A204.1 (cell line): ENCODE results near the gene ASPN.

Experiments
- FAIRE-seq: peaks from 2 replicates; lab custom pipeline; 2012; peaks lifted over from hg19 to GRCh38; lab: Jason Lieb, UNC

The ASPN gene

GRCh38 chr9:92504881-92505280 lies 22.6 kb upstream of the ASPN start:
- FAIRE-seq: no peak

DNA sequence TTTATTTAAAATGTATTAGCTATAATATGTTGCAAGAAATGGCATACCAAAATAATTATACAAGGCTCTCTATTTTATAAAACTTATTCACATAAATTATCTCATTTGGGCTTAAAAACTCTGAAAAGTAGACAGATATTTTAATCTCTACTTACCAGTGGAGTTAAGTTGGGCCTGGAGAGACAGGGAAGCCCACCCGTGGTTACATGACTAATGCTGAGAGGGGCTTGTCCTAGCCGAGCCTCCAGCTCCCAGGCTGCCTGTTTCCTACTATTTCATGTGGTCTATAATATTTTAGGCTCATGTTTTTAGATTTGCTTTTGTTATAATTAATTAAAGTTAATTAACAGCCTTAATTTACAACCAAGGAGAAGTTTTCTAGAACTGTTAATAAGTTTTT lies 20.9 kb upstream of the ASPN start:
- FAIRE-seq: no peak

DNA sequence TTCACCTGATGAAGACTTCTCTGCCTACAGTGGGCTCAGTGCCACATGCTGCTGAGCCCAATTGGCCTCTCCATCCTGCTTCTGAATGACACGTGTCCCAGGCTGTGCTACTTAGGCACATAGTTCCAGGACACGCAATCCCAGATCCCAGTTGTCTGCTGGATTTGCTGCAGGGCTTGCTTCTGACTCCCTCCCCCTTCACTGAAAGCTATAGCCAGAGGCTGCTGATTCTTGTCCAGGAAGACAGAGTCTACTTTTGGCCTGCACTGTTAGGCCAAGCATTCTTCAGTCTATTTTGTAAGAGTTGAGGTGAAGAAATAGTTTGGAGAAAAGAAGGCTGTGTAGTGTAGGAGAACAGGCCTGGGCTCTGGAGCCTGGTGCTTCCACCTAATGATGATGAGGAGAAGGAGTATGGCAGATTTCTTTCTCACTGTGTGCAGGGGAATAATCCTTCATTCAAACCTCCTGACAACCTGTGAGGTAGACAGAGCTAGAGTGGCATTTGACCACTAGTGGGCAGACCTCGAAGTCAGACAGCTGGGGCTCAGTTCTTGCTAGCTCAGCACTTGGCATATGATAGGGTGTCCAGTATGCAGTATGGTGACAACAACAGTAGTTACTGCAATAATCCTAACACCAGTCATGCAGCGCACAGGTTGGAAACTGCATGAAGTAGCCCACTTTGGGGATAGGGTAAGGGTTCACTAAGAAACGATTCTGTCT lies 19.5 kb upstream of the ASPN start:
- FAIRE-seq: no peak

DNA sequence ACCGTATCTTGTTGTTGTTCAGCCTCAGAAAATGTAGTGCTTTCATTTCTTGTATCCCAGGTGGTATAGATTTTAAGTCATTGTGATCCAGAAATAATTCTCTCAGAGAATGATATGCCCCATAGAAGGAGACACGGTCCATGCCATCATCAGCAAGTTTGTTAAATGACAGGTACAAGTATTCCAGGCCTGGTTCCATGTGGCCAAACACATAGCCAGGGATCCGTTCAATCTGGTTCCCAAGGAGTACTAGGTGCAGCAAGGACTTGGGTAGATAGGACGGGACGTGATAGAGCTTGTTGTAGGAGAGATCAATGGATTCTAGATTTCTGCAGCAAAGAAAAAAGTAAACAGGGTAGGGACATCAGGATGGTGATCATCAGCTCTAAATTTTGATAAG lies 18.4 kb upstream of the ASPN start:
- FAIRE-seq: no peak

DNA sequence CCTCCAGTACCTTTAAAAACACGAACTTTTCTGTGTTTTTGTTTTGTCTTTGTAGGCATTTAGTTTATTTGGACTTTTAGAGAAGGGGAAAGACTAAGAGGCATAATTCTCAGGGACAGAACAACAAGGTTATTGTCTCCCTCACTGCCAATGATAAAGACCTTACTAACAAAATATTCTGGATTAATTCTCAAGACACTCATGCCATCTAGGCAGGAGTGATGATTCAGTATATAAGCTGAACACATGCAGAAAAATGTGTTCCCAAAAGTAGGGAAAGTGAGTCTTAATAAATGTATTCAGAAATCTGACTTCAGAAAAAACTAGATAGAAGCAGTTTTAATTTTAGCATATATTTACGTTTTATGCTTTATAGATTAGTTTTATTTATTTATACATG lies 17.4 kb upstream of the ASPN start:
- FAIRE-seq: no peak

DNA sequence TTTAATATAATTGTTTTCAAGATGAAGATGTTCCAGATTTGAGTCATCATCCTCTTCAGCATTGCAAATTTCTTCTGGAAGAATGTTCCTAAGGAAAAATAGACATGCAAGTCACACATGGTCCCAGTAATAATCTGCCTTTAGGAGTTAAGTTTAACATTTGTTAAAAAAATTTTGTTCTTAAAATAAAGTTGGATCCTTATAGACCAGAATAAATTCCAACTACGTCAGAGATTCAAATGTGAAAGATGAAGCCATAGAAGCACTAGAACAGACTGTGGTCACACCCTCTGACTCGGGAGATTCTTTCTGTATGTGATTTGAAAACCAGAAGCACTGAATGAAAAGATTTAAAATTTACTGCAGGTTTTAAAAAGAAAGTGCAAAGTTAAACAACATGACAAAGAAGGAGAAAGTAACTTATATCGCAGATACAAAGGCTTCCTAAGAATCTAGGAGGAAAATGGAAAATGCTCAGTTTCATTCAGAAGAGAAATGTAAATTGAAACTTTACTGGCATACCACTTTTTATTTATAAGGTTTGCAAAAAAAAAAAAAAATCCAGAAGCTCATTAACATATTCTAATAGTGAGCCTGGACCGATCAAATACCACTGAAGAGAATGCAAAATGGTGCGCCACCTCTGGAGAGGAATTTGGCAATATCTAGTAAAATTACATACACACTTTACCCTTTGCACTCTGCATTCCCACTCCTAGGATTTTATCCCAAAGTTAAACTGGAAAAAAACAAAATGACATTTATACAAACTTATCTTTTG lies 14.3 kb upstream of the ASPN start:
- FAIRE-seq: no peak

GRCh38 chr9:92494856-92495255 lies 12.6 kb upstream of the ASPN start:
- FAIRE-seq: no peak

GRCh38 chr9:92493749-92494387 lies 11.6 kb upstream of the ASPN start:
- FAIRE-seq: no peak

GRCh38 chr9:92492781-92493401 lies 10.6 kb upstream of the ASPN start:
- no peak for FAIRE-seq

GRCh38 chr9:92488681-92489550 lies 6.6 kb upstream of the ASPN start:
- FAIRE-seq: no peak

GRCh38 chr9:92486371-92486770 lies 4.1 kb upstream of the ASPN start:
- FAIRE-seq: no peak

DNA sequence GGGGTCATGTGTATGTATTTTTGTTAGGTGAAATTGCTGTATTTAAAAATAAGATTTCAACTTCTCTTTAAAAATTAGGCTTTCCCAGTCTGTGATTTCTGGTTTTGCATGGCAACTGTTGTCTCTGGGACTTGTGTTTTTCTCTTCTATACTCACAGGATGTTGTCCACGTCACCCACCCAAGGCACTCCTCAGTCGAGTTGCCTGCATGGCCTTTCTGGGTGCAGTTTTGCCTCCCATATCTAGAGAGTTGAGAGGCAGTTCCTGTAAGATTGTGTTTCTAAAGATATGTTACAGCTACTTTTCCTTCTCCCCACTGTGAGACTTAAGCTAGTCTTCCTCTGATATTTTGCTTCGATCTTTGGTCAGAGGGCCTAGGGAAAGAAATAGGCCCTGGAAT lies 2.3 kb upstream of the ASPN start:
- no peak for FAIRE-seq

GRCh38 chr9:92483627-92484545 lies 1.6 kb upstream of the ASPN start:
- no peak for FAIRE-seq

- no peak for FAIRE-seq
Observed at GRCh38 chr9:92482805-92483204, 499 bp upstream of the ASPN start.

DNA sequence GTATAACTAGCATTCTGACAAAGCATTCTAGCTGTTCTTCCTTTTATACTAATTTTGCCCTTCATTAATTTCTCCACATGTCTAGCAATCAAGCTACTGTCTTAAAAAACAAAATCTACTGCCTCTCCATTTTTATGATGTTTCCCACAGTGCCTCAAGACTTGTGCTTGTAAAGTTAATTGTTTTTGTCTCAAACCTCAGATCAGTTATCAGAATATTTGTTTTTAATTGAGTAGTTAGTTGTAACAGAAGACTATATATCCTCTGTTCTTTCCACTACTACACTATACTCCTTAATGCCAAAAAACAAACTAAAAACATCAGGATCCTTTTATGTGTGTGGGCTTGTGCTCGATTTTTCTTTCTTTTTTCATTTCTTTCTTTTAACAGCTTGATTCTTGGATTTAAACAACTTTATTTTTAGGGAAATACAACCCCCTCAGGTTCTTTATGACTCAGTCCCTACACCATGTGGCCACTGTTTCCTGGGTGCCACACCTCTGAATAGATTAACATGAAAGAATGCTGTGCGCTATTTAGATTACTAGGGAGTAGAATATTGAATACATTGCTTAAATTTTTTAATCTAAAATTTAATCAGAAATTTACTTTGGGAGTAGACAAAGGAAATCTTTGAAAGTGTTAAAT lies 1.2 kb downstream of the ASPN start:
- FAIRE-seq: no peak

DNA sequence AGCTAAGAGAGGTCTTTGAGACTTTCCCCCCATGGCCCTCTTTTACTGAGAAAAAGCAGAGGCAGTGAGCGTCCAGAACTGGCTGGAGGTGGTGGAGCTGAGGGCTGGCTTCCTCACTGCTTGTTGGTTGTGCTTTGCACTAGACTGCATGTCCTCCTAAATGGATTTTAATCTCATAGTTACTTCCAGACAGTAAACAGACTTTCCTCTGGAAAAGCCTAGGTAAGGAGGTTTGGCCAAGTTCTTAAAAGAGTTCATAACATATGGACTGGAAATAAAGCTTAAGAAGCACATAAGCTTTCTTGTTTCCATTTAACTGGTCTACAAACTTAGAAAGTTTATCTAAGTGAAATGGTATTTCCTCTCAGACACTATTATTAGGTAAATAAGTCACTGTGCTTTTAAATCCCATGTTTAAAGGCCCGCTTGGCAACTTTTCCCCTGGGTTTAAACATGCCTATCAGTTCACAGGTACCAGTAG lies 2.0 kb downstream of the ASPN start:
- no peak for FAIRE-seq

DNA sequence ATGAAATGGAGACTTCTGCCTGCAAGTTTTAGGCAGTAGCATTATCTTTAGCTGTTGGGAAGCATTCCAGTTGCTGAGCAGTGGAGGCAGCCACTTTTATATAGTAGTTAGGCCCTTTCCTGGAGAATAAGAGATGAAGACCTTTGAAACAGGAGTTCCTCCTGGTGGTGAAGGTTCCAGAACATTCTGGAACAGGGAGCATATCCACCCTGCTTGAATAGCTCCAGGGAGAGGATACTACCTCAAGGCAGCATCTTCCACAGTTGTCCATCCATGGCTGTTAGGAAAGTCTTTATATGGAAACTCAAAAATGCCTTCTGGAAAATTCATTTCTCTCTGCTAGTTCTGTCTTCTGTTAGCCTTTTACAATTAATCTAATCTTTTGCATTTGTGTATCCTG lies 3.0 kb downstream of the ASPN start:
- no peak for FAIRE-seq

DNA sequence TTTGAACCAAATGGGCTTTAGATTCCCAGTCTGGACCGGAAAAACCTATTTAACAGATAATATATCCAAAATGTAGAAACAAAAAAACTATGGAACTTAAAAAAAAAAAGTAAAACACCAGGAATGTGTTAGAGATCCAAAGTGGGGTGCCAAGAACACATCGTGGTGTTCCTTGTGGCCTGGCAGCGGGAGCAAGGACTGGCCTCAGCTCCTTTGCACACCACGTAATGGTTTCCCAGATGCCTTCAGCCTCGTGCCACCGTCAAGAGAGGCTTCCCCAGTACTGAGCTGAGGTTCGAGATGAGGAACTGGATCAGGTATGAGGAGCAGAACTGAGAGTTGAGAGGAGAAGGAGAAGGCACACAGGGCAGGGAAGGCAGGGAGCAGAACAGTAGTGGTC lies 3.5 kb downstream of the ASPN start:
- no peak for FAIRE-seq

GRCh38 chr9:92476962-92477361 lies 5.3 kb downstream of the ASPN start:
- FAIRE-seq: no peak

GRCh38 chr9:92474587-92474986 lies 7.7 kb downstream of the ASPN start:
- no peak for FAIRE-seq
